ENCODE measurements around the gene SPOUT1. TPM values are rescaled to one million over a fixed set of nuclear protein-coding genes. Genes with fewer than 3 reads are reported as not detected.
A peak's percentile ranks its signal among the peaks of the same experiment; 100 is the strongest.

SPOUT1 gene
- total and polyA plus RNA-seq, 2 of the 13 experiments (the other 11 are each of a cell fraction or from before 2014, with no cell fraction given): 39.0 to 45.8 TPM

GRCh38 chr9:128829477-128830251 is at the start of gene SPOUT1 (continued):
- peak; percentile 88 for TF ChIP-seq POLR2G (IDR thresholded peaks at IDR 0.05; ENCODE audit: low read depth, low read length)
- 0 out of 2 replicates have a peak, but pooled peaks have one; percentile 31 for TF ChIP-seq ZNF430 (CRISPR knock-in tag; IDR thresholded peaks at IDR 0.05)
- peak; percentile 82 for TF ChIP-seq POGK (CRISPR knock-in tag; conservative IDR thresholded peaks at IDR 0.05)
- TF ChIP-seq PLRG1 (conservative IDR thresholded peaks at IDR 0.05): no peak
- TF ChIP-seq ZNF317 (CRISPR knock-in tag; IDR thresholded peaks at IDR 0.05): no peak
- TF ChIP-seq SNAPC5 (CRISPR knock-in tag; IDR thresholded peaks at IDR 0.05; ENCODE audit: borderline replicate concordance): no peak
- peak; percentile 48; the same call in 1 of the 2 replicates for TF ChIP-seq HBP1 (CRISPR knock-in tag; IDR thresholded peaks at IDR 0.05; ENCODE audit: low read depth)
- peak; percentile 35; the same call in 1 of the 2 replicates for TF ChIP-seq MIER3 (CRISPR knock-in tag; IDR thresholded peaks at IDR 0.05; ENCODE audit: borderline replicate concordance)
- no peak for TF ChIP-seq ZFP36 (IDR thresholded peaks at IDR 0.05; ENCODE audit: borderline replicate concordance, low read depth, low read length, partially characterized antibody)
- TF ChIP-seq ZBTB38 (CRISPR knock-in tag; IDR thresholded peaks at IDR 0.05): peak; percentile 52; the same call in 1 of the 2 replicates
- TF ChIP-seq RELA (CRISPR knock-in tag; IDR thresholded peaks at IDR 0.05): no peak
- TF ChIP-seq PATZ1 (CRISPR knock-in tag; IDR thresholded peaks at IDR 0.05): peak; percentile 56
- peak; percentile 32 for TF ChIP-seq MED8 (CRISPR knock-in tag; IDR thresholded peaks at IDR 0.05; ENCODE audit: insufficient replicate concordance)
- TF ChIP-seq, protein P1, sequence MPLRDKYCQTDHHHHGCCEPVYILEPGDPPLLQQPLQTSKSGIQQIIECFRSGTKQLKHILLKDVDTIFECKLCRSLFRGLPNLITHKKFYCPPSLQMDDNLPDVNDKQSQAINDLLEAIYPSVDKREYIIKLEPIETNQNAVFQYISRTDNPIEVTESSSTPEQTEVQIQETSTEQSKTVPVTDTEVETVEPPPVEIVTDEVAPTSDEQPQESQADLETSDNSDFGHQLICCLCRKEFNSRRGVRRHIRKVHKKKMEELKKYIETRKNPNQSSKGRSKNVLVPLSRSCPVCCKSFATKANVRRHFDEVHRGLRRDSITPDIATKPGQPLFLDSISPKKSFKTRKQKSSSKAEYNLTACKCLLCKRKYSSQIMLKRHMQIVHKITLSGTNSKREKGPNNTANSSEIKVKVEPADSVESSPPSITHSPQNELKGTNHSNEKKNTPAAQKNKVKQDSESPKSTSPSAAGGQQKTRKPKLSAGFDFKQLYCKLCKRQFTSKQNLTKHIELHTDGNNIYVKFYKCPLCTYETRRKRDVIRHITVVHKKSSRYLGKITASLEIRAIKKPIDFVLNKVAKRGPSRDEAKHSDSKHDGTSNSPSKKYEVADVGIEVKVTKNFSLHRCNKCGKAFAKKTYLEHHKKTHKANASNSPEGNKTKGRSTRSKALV (CRISPR knock-in tag; IDR thresholded peaks at IDR 0.05): no peak
- no peak for TF ChIP-seq MTF1 (CRISPR knock-in tag; IDR thresholded peaks at IDR 0.05)
- TF ChIP-seq NAIF1 (CRISPR knock-in tag; IDR thresholded peaks at IDR 0.05; ENCODE audit: borderline replicate concordance): peak; percentile 68; the same call in 1 of the 2 replicates
- no peak; the same call in 1 of the 2 replicates for TF ChIP-seq TOPORS (CRISPR knock-in tag; IDR thresholded peaks at IDR 0.05)
- TF ChIP-seq KMT2A (CRISPR knock-in tag; IDR thresholded peaks at IDR 0.05): peak; percentile 84; the same call in 1 of the 2 replicates
- no peak for TF ChIP-seq KDM6A (CRISPR knock-in tag; IDR thresholded peaks at IDR 0.05; ENCODE audit: low read depth)
- TF ChIP-seq ZNF775 (CRISPR knock-in tag; IDR thresholded peaks at IDR 0.05; ENCODE audit: borderline replicate concordance): no peak; the same call in 1 of the 2 replicates
- peak; percentile 93 for TF ChIP-seq ZC3H13 (CRISPR knock-in tag; IDR thresholded peaks at IDR 0.05)
- TF ChIP-seq CEBPG (CRISPR knock-in tag; IDR thresholded peaks at IDR 0.05): peak; percentile 12; the same call in 1 of the 2 replicates
- TF ChIP-seq DNMT1 (CRISPR knock-in tag; IDR thresholded peaks at IDR 0.05): no peak
